ENCODE measurements around the gene RAD51B. TPM values are rescaled to one million over a fixed set of nuclear protein-coding genes. Genes with fewer than 3 reads are reported as not detected.

RAD51B gene
- polyA plus RNA-seq, 3 donors, result 3.6 to 11.6 (median 9.4) TPM

GRCh38 chr14:68645371-68645770 lies 825.8 kb downstream of the RAD51B start:
- no peak overlapping the region for H3K9ac ChIP-seq (ENCODE audit: insufficient read depth, low read length, poor library complexity, severe bottlenecking)
- H3K36me3 ChIP-seq (replicated peaks in 1 of 2; ENCODE audit: control insufficient read depth in 1 of 2, insufficient read depth in 2 of 2, low read length in 2 of 2), result no peaks in the 10 kb centered on the region
- Mint-ChIP-seq H3K36me3 (peaks cover 0 to 6% of the 10 kb centered on the region in 2 donors), H3K4me3 (no peak overlapping the region), H3K4me1 (peaks cover 4% of the 10 kb centered on the region), H3K27me3 (ENCODE audit: low read depth in 3 of 3) (peaks cover 0 to 3% (median 3%) of the 10 kb centered on the region in 3 donors), H3K9me3 (peaks cover 10 to 21% (median 14%) of the 10 kb centered on the region in 7 donors), H3K27ac (no peak overlapping the region)
- no peak overlapping the region for H3K4me2 ChIP-seq (replicated peaks; ENCODE audit: extremely low read depth, low read length, poor library complexity, severe bottlenecking)
- H3K79me2 ChIP-seq (ENCODE audit: insufficient read depth, low read length), result no peaks in the 10 kb centered on the region
- no peak overlapping the region for H2AFZ ChIP-seq (ENCODE audit: insufficient read depth, low read depth, low read length, poor library complexity, severe bottlenecking)
- no peak for TF ChIP-seq CTCF (IDR thresholded peaks at IDR 0.05)
- no peaks in the 10 kb centered on the region for H4K20me1 ChIP-seq (ENCODE audit: insufficient read depth, low read length)
- no peak for DNase-seq
- H3K9me3 ChIP-seq (replicated peaks in 1 of 2; ENCODE audit: control insufficient read depth in 1 of 2, insufficient read depth in 1 of 2, low read length in 2 of 2), result peaks cover 3 to 14% of the 10 kb centered on the region in 2 donors
- H3K27ac ChIP-seq (ENCODE audit: low read depth in 1 of 2, low read length in 2 of 2), result no peak overlapping the region
- H3K4me3 ChIP-seq (replicated peaks in 1 of 3; ENCODE audit: low read depth in 2 of 3, low read length in 3 of 3), result no peak overlapping the region
- no peaks in the 10 kb centered on the region for H3K27me3 ChIP-seq (ENCODE audit: control insufficient read depth in 2 of 2, insufficient read depth in 2 of 2, low read length in 2 of 2)
- no peaks in the 10 kb centered on the region for H3K4me1 ChIP-seq (ENCODE audit: control insufficient read depth in 1 of 2, insufficient read depth in 2 of 2, low read length in 2 of 2)
- intact Hi-C loops (cut with micrococcal nuclease), result loop anchor here in 1 of 2 donors (5.0 kb wide), 1 partner anchor 33 kb away; no protein-coding TSS in a partner anchor
- WGBS (ENCODE audit: insufficient coverage), result no CpG with 5 or more reads among the region's 2 CpGs

GRCh38 chr14:68649476-68650189 lies 830.1 kb downstream of the RAD51B start:
- Mint-ChIP-seq H3K4me1 (peaks cover 30% of the 10 kb centered on the region), H3K4me3 (no peak overlapping the region), H3K9me3 (peaks cover 0 to 3% (median 0%) of the 10 kb centered on the region in 7 donors), H3K27me3 (ENCODE audit: low read depth in 3 of 3) (peaks cover under 1 to 2% (median 2%) of the 10 kb centered on the region in 3 donors), H3K36me3 (peaks cover 0 to 13% of the 10 kb centered on the region in 2 donors), H3K27ac (no peak overlapping the region)
- H3K9me3 ChIP-seq (replicated peaks in 1 of 2; ENCODE audit: control insufficient read depth in 1 of 2, insufficient read depth in 1 of 2, low read length in 2 of 2), result no peaks in the 10 kb centered on the region
- H2AFZ ChIP-seq (ENCODE audit: insufficient read depth, low read depth, low read length, poor library complexity, severe bottlenecking), result no peak overlapping the region
- intact Hi-C loops (cut with micrococcal nuclease), result loop anchor here in 1 of 2 donors (5.0 kb wide), 1 partner anchor 37 kb away; no protein-coding TSS in a partner anchor
- H3K36me3 ChIP-seq (replicated peaks in 1 of 2; ENCODE audit: control insufficient read depth in 1 of 2, insufficient read depth in 2 of 2, low read length in 2 of 2), result no peaks in the 10 kb centered on the region
- H3K4me3 ChIP-seq (replicated peaks in 1 of 3; ENCODE audit: low read depth in 2 of 3, low read length in 3 of 3), result no peak overlapping the region
- no peaks in the 10 kb centered on the region for H3K79me2 ChIP-seq (ENCODE audit: insufficient read depth, low read length)
- H3K9ac ChIP-seq (ENCODE audit: insufficient read depth, low read length, poor library complexity, severe bottlenecking), result no peak overlapping the region
- WGBS (ENCODE audit: insufficient coverage), result 100% methylated on average over 1 of the region's 7 CpGs
- no peak overlapping the region for H3K4me2 ChIP-seq (replicated peaks; ENCODE audit: extremely low read depth, low read length, poor library complexity, severe bottlenecking)
- H3K27ac ChIP-seq (ENCODE audit: low read depth in 1 of 2, low read length in 2 of 2), result no peak overlapping the region
- peaks cover 23 to 24% of the 10 kb centered on the region in 2 donors for H3K4me1 ChIP-seq (ENCODE audit: control insufficient read depth in 1 of 2, insufficient read depth in 2 of 2, low read length in 2 of 2)
- DNase-seq, result peak in 1 of 3 donors; percentile 13
- TF ChIP-seq CTCF (IDR thresholded peaks at IDR 0.05), result no peak
- no peaks in the 10 kb centered on the region for H3K27me3 ChIP-seq (ENCODE audit: control insufficient read depth in 2 of 2, insufficient read depth in 2 of 2, low read length in 2 of 2)
- H4K20me1 ChIP-seq (ENCODE audit: insufficient read depth, low read length), result no peaks in the 10 kb centered on the region
